Left ventricle myocardium inferior (tissue), 1 donor: ENCODE measurements around the gene GHR. TPM values are rescaled to one million over a fixed set of nuclear protein-coding genes. Genes with fewer than 3 reads are reported as not detected.

ENCODE experiments used
- DNase-seq: peaks from one replicate; pipeline ENCODE4 v3.0.0-alpha.2; 2020
- H3K27ac ChIP-seq: fragments of 200-600 bp; replicated peaks from 2 replicates; pipeline ENCODE4 v1.8.0; 2021
- H3K27me3 ChIP-seq: fragments of 200-600 bp; 2 replicates; pipeline ENCODE4 v1.8.0; 2021; ENCODE audit warnings: low read depth
- H3K36me3 ChIP-seq: fragments of 200-600 bp; 2 replicates; pipeline ENCODE4 v1.8.0; 2021
- H3K4me1 ChIP-seq: fragments of 200-600 bp; 2 replicates; pipeline ENCODE4 v1.8.0; 2021
- H3K4me3 ChIP-seq: fragments of 200-600 bp; 2 replicates; pipeline ENCODE4 v1.8.0; 2021; ENCODE audit warnings: mild to moderate bottlenecking, moderate library complexity
- H3K9me3 ChIP-seq: fragments of 200-600 bp; replicated peaks from 2 replicates; pipeline ENCODE4 v1.8.0; 2021
- intact Hi-C: fragments of 100-400 bp; cut with micrococcal nuclease; formaldehyde crosslinking; loops from one replicate; pipeline ENCODE4 v1.11.0; 2022
- total RNA-seq: library from RNA; stranded (reverse); fragmentation: NEBNext Ultra II Directional; extraction: Animal tissue kit (Norgen Biotek cat#: 25700); gene quantifications from one replicate; pipeline ENCODE4 v1.2.1, GENCODE V29; 2021
- TF ChIP-seq, protein P1 (sequence below): fragments of 200-600 bp; IDR thresholded peaks from 2 replicates; pipeline ENCODE4 v1.8.0; 2021; ENCODE audit warnings: antibody characterized with exemption, mild to moderate bottlenecking, borderline replicate concordance
- donor health status: DM: no; HTN: yes; CAD: no; lungs with severe emphysema.

GHR gene
- total RNA-seq, 1 donor from 2014 or later: 12.9 TPM

DNA sequence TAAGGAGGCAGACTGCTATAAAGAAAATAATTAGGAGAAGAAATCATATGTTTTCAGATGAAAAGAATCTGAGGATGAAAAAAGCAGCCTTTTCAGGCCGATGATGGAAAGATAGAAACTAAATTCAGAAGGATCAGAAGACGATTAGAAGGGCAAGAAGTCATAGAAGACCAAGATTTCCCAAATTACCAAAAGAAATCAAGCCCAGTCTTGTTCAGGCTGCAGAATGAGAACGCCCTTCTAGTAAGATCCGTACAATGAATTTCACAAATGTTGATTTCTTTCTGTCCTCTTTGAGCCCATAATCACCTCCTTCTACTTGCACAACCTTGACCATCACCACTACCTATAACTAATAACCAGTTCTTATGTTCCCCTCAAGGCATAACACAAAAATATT lies 218.8 kb downstream of the GHR start:
- Histone ChIP-seq H3K4me3 (no peak overlapping the region), H3K27me3 (no peaks in the 10 kb centered on the region), H3K27ac (no peak overlapping the region), H3K9me3 (no peaks in the 10 kb centered on the region), H3K36me3 (no peaks in the 10 kb centered on the region), H3K4me1 (peaks cover 8% of the 10 kb centered on the region)
- TF ChIP-seq, protein P1, sequence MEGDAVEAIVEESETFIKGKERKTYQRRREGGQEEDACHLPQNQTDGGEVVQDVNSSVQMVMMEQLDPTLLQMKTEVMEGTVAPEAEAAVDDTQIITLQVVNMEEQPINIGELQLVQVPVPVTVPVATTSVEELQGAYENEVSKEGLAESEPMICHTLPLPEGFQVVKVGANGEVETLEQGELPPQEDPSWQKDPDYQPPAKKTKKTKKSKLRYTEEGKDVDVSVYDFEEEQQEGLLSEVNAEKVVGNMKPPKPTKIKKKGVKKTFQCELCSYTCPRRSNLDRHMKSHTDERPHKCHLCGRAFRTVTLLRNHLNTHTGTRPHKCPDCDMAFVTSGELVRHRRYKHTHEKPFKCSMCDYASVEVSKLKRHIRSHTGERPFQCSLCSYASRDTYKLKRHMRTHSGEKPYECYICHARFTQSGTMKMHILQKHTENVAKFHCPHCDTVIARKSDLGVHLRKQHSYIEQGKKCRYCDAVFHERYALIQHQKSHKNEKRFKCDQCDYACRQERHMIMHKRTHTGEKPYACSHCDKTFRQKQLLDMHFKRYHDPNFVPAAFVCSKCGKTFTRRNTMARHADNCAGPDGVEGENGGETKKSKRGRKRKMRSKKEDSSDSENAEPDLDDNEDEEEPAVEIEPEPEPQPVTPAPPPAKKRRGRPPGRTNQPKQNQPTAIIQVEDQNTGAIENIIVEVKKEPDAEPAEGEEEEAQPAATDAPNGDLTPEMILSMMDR: no peak
- DNase-seq: no peak
- intact Hi-C loops: no loop called here

DNA sequence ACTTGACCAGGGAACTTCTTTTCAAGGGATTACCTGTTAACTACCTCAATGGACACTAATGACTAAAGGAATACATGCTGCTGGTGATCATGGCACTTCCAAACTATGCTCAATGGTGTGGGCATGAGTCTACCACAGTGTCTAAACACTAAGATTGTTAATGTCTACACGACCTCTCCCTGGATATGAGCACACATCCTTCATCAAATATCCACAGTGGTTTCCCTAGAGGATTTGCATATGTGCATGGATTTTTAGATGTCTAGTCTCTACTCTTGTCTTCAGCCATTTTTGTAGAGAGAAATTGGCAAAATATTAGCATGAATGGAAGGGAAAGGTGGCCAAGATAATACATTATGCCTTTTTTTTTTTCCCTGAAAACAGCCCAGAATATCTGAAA lies 220.1 kb downstream of the GHR start:
- H3K27ac ChIP-seq: no peak overlapping the region
- H3K4me3 ChIP-seq: no peak overlapping the region
- intact Hi-C loops: no loop called here
- no peaks in the 10 kb centered on the region for H3K27me3 ChIP-seq
- no peak for DNase-seq
- peaks cover 18% of the 10 kb centered on the region for H3K4me1 ChIP-seq
- no peaks in the 10 kb centered on the region for H3K36me3 ChIP-seq
- no peaks in the 10 kb centered on the region for H3K9me3 ChIP-seq
- TF ChIP-seq, protein P1: no peak

DNA sequence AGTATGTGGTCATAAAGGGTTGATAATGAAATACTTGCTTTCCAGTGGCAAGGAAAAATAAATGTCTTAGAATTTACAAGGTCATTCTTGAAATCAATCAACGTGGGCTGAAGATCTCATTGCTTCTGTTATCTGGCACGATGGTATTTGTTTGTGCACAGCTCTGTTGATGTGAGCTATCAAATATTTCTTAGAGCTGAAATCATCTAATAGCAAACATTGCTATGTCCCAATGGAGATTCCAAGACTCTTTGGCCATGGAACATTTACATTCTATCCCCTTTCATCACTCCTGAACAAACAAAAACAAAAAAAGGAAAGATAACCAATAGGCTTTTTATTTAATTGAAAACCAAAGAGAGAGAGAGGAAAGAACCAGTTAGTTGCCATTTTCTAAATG lies 221.9 kb downstream of the GHR start:
- H3K4me3 ChIP-seq: no peak overlapping the region
- H3K27me3 ChIP-seq: no peaks in the 10 kb centered on the region
- intact Hi-C loops: no loop called here

DNA sequence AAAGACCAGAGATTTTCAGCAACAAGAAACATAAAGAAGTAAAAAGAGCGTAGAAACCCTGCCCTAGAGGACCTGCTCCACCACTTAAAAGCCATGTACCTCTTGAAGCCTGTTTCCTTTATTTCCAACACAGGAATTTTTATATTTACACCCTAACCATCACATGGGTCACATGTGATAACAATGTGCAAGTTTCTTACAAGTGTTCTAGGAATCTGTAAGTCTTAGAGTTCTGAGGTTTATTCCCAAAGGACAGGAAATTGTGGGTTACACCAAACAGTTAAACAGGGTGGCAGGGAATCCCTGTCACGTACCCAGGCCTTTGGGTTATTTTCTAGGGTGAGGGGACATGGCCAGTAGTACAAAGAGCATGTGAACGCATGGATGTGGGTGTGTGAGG lies 224.8 kb downstream of the GHR start:
- no peak for DNase-seq
- Histone ChIP-seq H3K9me3 (no peaks in the 10 kb centered on the region), H3K4me3 (no peak overlapping the region), H3K27ac (no peak overlapping the region), H3K27me3 (no peaks in the 10 kb centered on the region), H3K4me1 (peaks cover 25% of the 10 kb centered on the region), H3K36me3 (no peaks in the 10 kb centered on the region)
- intact Hi-C loops: no loop called here
- TF ChIP-seq, protein P1: no peak

More for the DNA sequence above, 221.9 kb downstream of the GHR start:
- DNase-seq: no peak
- H3K9me3 ChIP-seq: no peaks in the 10 kb centered on the region
- TF ChIP-seq, protein P1: no peak
- H3K4me1 ChIP-seq: peaks cover 25% of the 10 kb centered on the region
- no peak overlapping the region for H3K27ac ChIP-seq
- no peaks in the 10 kb centered on the region for H3K36me3 ChIP-seq

DNA sequence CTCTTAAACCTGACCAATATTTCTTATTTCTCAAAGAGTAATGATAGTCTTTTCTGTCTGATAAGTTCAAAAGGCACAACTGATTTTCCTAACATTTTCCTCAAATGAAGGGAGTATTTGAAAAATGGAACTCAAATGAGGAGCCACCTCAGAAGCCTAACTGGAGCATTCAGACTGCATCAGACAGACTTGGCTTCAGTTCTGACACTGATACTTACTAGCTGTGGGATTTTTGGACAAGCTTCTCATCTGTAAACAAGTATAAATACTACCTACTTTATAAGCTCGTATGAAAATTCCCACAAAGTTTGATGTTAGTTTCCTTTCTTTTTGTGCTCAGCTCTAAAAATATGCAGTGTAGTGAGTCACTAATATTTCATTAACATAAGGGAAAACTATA lies 225.7 kb downstream of the GHR start:
- TF ChIP-seq, protein P1: no peak
- no peak overlapping the region for H3K27ac ChIP-seq
- intact Hi-C loops: no loop called here

DNA sequence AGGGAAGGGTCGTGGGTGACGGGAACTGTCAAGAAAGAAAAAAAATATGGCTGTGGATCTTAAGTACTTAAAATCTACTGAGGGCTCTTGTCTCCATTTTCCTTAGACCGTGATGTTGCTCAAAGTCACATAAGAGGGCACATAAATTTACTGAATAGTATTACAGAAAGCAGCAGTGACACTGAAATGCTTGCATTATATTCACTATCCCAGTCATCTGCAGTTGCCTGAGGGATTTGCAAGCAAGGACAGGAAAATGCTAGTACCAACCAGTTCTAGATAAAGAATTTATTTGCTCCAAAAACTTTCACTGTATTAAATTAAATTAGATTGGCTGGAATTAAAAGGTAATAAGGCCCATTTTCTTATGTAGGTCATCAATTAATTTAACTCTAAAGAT lies 226.8 kb downstream of the GHR start:
- H3K4me1 ChIP-seq: peaks cover 40% of the 10 kb centered on the region
- no peaks in the 10 kb centered on the region for H3K27me3 ChIP-seq
- H3K4me3 ChIP-seq: no peak overlapping the region
- DNase-seq: no peak
- no peak overlapping the region for H3K27ac ChIP-seq
- TF ChIP-seq, protein P1: no peak
- H3K9me3 ChIP-seq: no peaks in the 10 kb centered on the region
- no peaks in the 10 kb centered on the region for H3K36me3 ChIP-seq
- intact Hi-C loops: no loop called here

More for the DNA sequence above, 225.7 kb downstream of the GHR start:
- Histone ChIP-seq H3K9me3 (no peaks in the 10 kb centered on the region), H3K4me1 (peaks cover 31% of the 10 kb centered on the region), H3K27me3 (no peaks in the 10 kb centered on the region), H3K4me3 (no peak overlapping the region), H3K36me3 (no peaks in the 10 kb centered on the region)
- no peak for DNase-seq
